B cell (primary cell): Measurements from ENCODE around the gene NCOA1.

Experiments
- CTCF ChIP-seq: fragments of 200-600 bp; IDR thresholded peaks from one replicate; pipeline ENCODE4 v1.8.0; 2022; ENCODE audit warnings: antibody characterized with exemption, mild to moderate bottlenecking
- EZH2 ChIP-seq: IDR thresholded peaks from 2 replicates; pipeline ENCODE4 v1.6.1; 2012; ENCODE audit warnings: borderline replicate concordance, low read depth, mild to moderate bottlenecking, moderate library complexity, low read length; ENCODE audit not compliant: insufficient read depth, poor library complexity, severe bottlenecking

GRCh38 chr2:24466871-24467870, 23.9 kb upstream of the NCOA1 start:
- TF ChIP-seq EZH2 (no peak), CTCF (no peak)
